SK-N-SH treated with all-trans-retinoic acid at 6 μM for 48 hours (cell line): ENCODE data around the gene KIFC3.

Experiments used
- ARNTL ChIP-seq: fragments of 450-650 bp; formaldehyde crosslinking; IDR thresholded peaks from 2 replicates; pipeline ENCODE4 v1.5.0; 2020; ENCODE audit warnings: low read depth, mild to moderate bottlenecking, moderate library complexity, borderline replicate concordance
- CSDC2 ChIP-seq: fragments of 250-450 bp; sonication (Bioruptor Pico); IDR thresholded peaks from 2 replicates; pipeline ENCODE4 v1.5.0; 2020; ENCODE audit warnings: mild to moderate bottlenecking, moderate library complexity
- ISL1 ChIP-seq: fragments of 250-450 bp; sonication (Bioruptor Pico); IDR thresholded peaks from 2 replicates; pipeline ENCODE4 v2.1.2; 2022; ENCODE audit warnings: mild to moderate bottlenecking, moderate library complexity
- PATZ1 ChIP-seq: fragments of 250-450 bp; sonication (Bioruptor Pico); IDR thresholded peaks from 2 replicates; pipeline ENCODE4 v1.8.0; 2020; ENCODE audit warnings: mild to moderate bottlenecking, moderate library complexity, borderline replicate concordance
- RARB ChIP-seq: fragments of 250-450 bp; sonication (Bioruptor Pico); IDR thresholded peaks from 2 replicates; pipeline ENCODE4 v1.8.0; 2021; ENCODE audit warnings: mild to moderate bottlenecking, moderate library complexity
- TOX ChIP-seq: fragments of 250-450 bp; sonication (Bioruptor Pico); IDR thresholded peaks from 2 replicates; pipeline ENCODE4 v1.8.0; 2021; ENCODE audit warnings: mild to moderate bottlenecking, moderate library complexity, borderline replicate concordance
- ZFP3 ChIP-seq: fragments of 250-450 bp; sonication (Bioruptor Pico); IDR thresholded peaks from 2 replicates; pipeline ENCODE4 v1.5.0; 2020; ENCODE audit warnings: mild to moderate bottlenecking, moderate library complexity
- ZFP30 ChIP-seq: fragments of 450-650 bp; formaldehyde crosslinking; IDR thresholded peaks from 2 replicates; pipeline ENCODE4 v1.5.0; 2022; ENCODE audit warnings: mild to moderate bottlenecking, moderate library complexity
- ZNF565 ChIP-seq: fragments of 450-650 bp; formaldehyde crosslinking; conservative IDR thresholded peaks from 2 replicates; pipeline ENCODE4 v1.5.0; 2020; ENCODE audit warnings: low read depth, mild to moderate bottlenecking, moderate library complexity

- TF ChIP-seq ZFP30: no peak
- TF ChIP-seq PATZ1: no peak
- TF ChIP-seq CSDC2: no peak
- TF ChIP-seq RARB (CRISPR knock-in tag): no peak
- no peak for TF ChIP-seq ARNTL
- no peak for TF ChIP-seq ZNF565 (CRISPR knock-in tag)
- TF ChIP-seq ZFP3 (CRISPR knock-in tag): no peak
- TF ChIP-seq ISL1: no peak
- TF ChIP-seq TOX: no peak
These were observed 12.6 kb upstream of the KIFC3 start for GRCh38 chr16:57814896-57815295.
